SK-N-SH (cell line): ENCODE results near the gene PRAME.

Source experiments
- CTCF ChIP-seq: fragments of 200-600 bp; sonication (generic); IDR thresholded peaks from 2 replicates; pipeline ENCODE4 v1.6.1; 2017; ENCODE audit warnings: antibody characterized with exemption, mild to moderate bottlenecking, moderate library complexity
- EP300 ChIP-seq, 2 experiments: IDR thresholded peaks; 2 replicates each; pipeline versions ENCODE4 v1.4.0 to v1.6.1; 2012; ENCODE audit warnings: borderline replicate concordance in 1 of 2, low read depth in 1 of 2, low read length in 1 of 2
- POLR2AphosphoS5 ChIP-seq: IDR thresholded peaks from 2 replicates; pipeline ENCODE4 v1.6.1; 2012; ENCODE audit warnings: low read depth, low read length
- RAD21 ChIP-seq: IDR thresholded peaks from 2 replicates; pipeline ENCODE4 v1.6.1; 2012; ENCODE audit warnings: mild to moderate bottlenecking, low read length
- REST ChIP-seq: IDR thresholded peaks from 2 replicates; pipeline ENCODE4 v1.6.1; 2012; ENCODE audit warnings: mild to moderate bottlenecking, low read depth, low read length, moderate library complexity
- TAF1 ChIP-seq: IDR thresholded peaks from 2 replicates; pipeline ENCODE4 v1.6.1; 2012; ENCODE audit warnings: low read depth, mild to moderate bottlenecking, low read length, moderate library complexity, borderline replicate concordance
- USF1 ChIP-seq: IDR thresholded peaks from 2 replicates; pipeline ENCODE4 v1.4.0; 2012; ENCODE audit warnings: low read depth, borderline replicate concordance
- YY1 ChIP-seq: IDR thresholded peaks from 2 replicates; pipeline ENCODE4 v1.4.0; 2012; ENCODE audit warnings: low read depth, mild to moderate bottlenecking

GRCh38 chr22:22605074-22605404, 46.0 kb upstream of the PRAME start:
- TF ChIP-seq TAF1, result no peak
- TF ChIP-seq CTCF, result no peak
- TF ChIP-seq EP300 (IDR thresholded peaks at IDR 0.05; ENCODE audit: borderline replicate concordance in 1 of 2, low read depth in 1 of 2, low read length in 1 of 2), result no peak
- TF ChIP-seq USF1, result no peak
- no peak for TF ChIP-seq REST
- TF ChIP-seq RAD21, result no peak
- TF ChIP-seq POLR2AphosphoS5, result no peak
- no peak for TF ChIP-seq YY1
